Glutamatergic neuron (in vitro differentiated cells): ENCODE data around the gene LSS. TPM values are rescaled to one million over a fixed set of nuclear protein-coding genes. Genes with fewer than 3 reads are reported as not detected.
A peak's percentile ranks its signal among the peaks of the same experiment; 100 is the strongest.

ENCODE experiments used
- DNase-seq: peaks from one replicate; pipeline ENCODE4 v3.0.0; 2022
- H3K27ac Mint-ChIP-seq: one replicate; pipeline ENCODE4 v1.8.0; 2020; ENCODE audit warnings: mild to moderate bottlenecking, mixed read lengths, inconsistent platforms; ENCODE audit not compliant: unreplicated experiment
- H3K27me3 Mint-ChIP-seq: one replicate; pipeline ENCODE4 v1.8.0; 2020; ENCODE audit warnings: mild to moderate bottlenecking, moderate library complexity, mixed read lengths, inconsistent platforms; ENCODE audit not compliant: unreplicated experiment
- H3K36me3 Mint-ChIP-seq: one replicate; pipeline ENCODE4 v1.8.0; 2020; ENCODE audit warnings: mild to moderate bottlenecking, mixed read lengths, inconsistent platforms; ENCODE audit not compliant: unreplicated experiment
- H3K4me1 Mint-ChIP-seq: one replicate; pipeline ENCODE4 v1.8.0; 2020; ENCODE audit warnings: mild to moderate bottlenecking, low read depth, mixed read lengths, inconsistent platforms; ENCODE audit not compliant: unreplicated experiment
- H3K4me3 Mint-ChIP-seq: one replicate; pipeline ENCODE4 v1.8.0; 2020; ENCODE audit warnings: mild to moderate bottlenecking, mixed read lengths, inconsistent platforms; ENCODE audit not compliant: unreplicated experiment
- H3K9me3 Mint-ChIP-seq: one replicate; pipeline ENCODE4 v1.8.0; 2020; ENCODE audit warnings: mild to moderate bottlenecking, moderate library complexity, mixed read lengths, inconsistent platforms; ENCODE audit not compliant: unreplicated experiment
- CTCF ChIP-seq: fragments of 200-600 bp; sonication (generic); IDR thresholded peaks from one replicate; pipeline ENCODE4 v1.5.0; 2021; ENCODE audit not compliant: partially characterized antibody, unreplicated experiment
- total RNA-seq: library from RNA; stranded (reverse); fragmentation: NEBNext Ultra II Directional; extraction: Animal tissue kit (Norgen Biotek cat#: 25700); gene quantifications from one replicate; pipeline ENCODE4 v1.2.1, GENCODE V29; 2021; ENCODE audit not compliant: unreplicated experiment

Gene LSS
- total RNA-seq, 1 donor from 2014 or later, result 390 TPM

GRCh38 chr21:46215436-46216131, 13.0 kb downstream of the LSS start:
- Mint-ChIP-seq H3K4me3 (no peak overlapping the region), H3K27me3 (peaks cover 14% of the 10 kb centered on the region), H3K4me1 (peaks cover 23% of the 10 kb centered on the region), H3K27ac (no peak overlapping the region), H3K36me3 (peaks cover 11% of the 10 kb centered on the region), H3K9me3 (peaks cover 6% of the 10 kb centered on the region)
- no peak for TF ChIP-seq CTCF
- DNase-seq, result no peak

GRCh38 chr21:46214478-46215340, 13.9 kb downstream of the LSS start:
- no peak for DNase-seq
- TF ChIP-seq CTCF, result no peak
- peak overlapping the region; percentile 48 for H3K27ac Mint-ChIP-seq
- peaks cover 16% of the 10 kb centered on the region for H3K4me1 Mint-ChIP-seq
- peaks cover 8% of the 10 kb centered on the region for H3K9me3 Mint-ChIP-seq
- H3K27me3 Mint-ChIP-seq, result peaks cover 12% of the 10 kb centered on the region
- no peak overlapping the region for H3K4me3 Mint-ChIP-seq
- peaks cover 4% of the 10 kb centered on the region for H3K36me3 Mint-ChIP-seq

GRCh38 chr21:46213620-46214286, 14.8 kb downstream of the LSS start:
- peak overlapping the region; percentile 0 for H3K4me3 Mint-ChIP-seq
- no peak for DNase-seq
- no peak for TF ChIP-seq CTCF
- H3K9me3 Mint-ChIP-seq, result peaks cover 9% of the 10 kb centered on the region
- peak overlapping the region; percentile 50 for H3K27ac Mint-ChIP-seq
- H3K36me3 Mint-ChIP-seq, result peaks cover 4% of the 10 kb centered on the region
- peaks cover 11% of the 10 kb centered on the region for H3K27me3 Mint-ChIP-seq
- H3K4me1 Mint-ChIP-seq, result peaks cover 15% of the 10 kb centered on the region

- H3K27ac Mint-ChIP-seq, result peak overlapping the region; percentile 53
Observed at GRCh38 chr21:46212721-46213484, 15.7 kb downstream of the LSS start.

More at GRCh38 chr21:46212721-46213484, 15.7 kb downstream of the LSS start:
- Mint-ChIP-seq H3K4me3 (no peak overlapping the region), H3K36me3 (peaks cover 4% of the 10 kb centered on the region), H3K9me3 (peaks cover 10% of the 10 kb centered on the region), H3K27me3 (peaks cover 11% of the 10 kb centered on the region), H3K4me1 (peaks cover 15% of the 10 kb centered on the region)
- no peak for DNase-seq
- TF ChIP-seq CTCF, result no peak
